GM12878 (cell line): Measurements from ENCODE around the gene ABI1. TPM values are rescaled to one million over a fixed set of nuclear protein-coding genes. Genes with fewer than 3 reads are reported as not detected.

ENCODE experiments used
- ATAC-seq: fragments of 200-7000 bp; cut with Tn5 transposase; 3 replicates; pipeline ENCODE4 v1.9.1; 2020; ENCODE audit warnings: mild to moderate bottlenecking, moderate library complexity
- BruUV-seq: library from RNA; stranded (reverse); fragments of 400-500 nt; replicated peaks from 2 replicates; lab custom pipeline; 2021; lab: Mats Ljungman, UMichigan
- CTCF ChIA-PET: fragments of 300-600 bp; sonication (Branson Sonifier 250); formaldehyde crosslinking; extraction: SDS; loops from one replicate; lab custom pipeline; 2021; ENCODE audit warnings: inconsistent platforms; lab: Yijun Ruan, JAX
- POLR2A ChIA-PET: fragments of 350-600 bp; formaldehyde crosslinking; extraction: SDS; loops from one replicate; lab custom pipeline; 2021; ENCODE audit warnings: inconsistent platforms; lab: Charles Lee
- RAD21 ChIA-PET: fragments of 300-600 bp; sonication (Branson Sonifier 250); formaldehyde crosslinking; loops from one replicate; lab custom pipeline; 2023; ENCODE audit warnings: antibody characterized with exemption; ENCODE audit not compliant: unreplicated experiment; lab: Charles Lee
- SMC1A ChIA-PET: fragments of 300-600 bp; sonication (Branson Sonifier 250); formaldehyde crosslinking; loops from one replicate; lab custom pipeline; 2023; ENCODE audit not compliant: unreplicated experiment, uncharacterized antibody; lab: Charles Lee
- DNase-seq: peaks from one replicate; pipeline ENCODE4 v3.0.0-alpha.2; 2011; ENCODE audit warnings: low read depth, low spot score
- FAIRE-seq: peaks from 3 replicates; lab custom pipeline; 2011; peaks lifted over from hg19 to GRCh38; lab: Jason Lieb, UNC
- H2AFZ ChIP-seq: 2 replicates; pipeline ENCODE4 v1.6.0; 2011; ENCODE audit warnings: low read depth, low read length, control low read depth; ENCODE audit not compliant: control insufficient read depth
- H3K27ac ChIP-seq: 2 replicates; pipeline ENCODE4 v1.5.1; 2011; ENCODE audit warnings: control low read depth; ENCODE audit not compliant: control insufficient read depth, insufficient read depth
- H3K27me3 ChIP-seq, 2 experiments: replicated peaks in 1 of 2; 2 replicates each; pipeline versions ENCODE4 v1.6.0 to v1.6.1; 2011; ENCODE audit warnings: low read length in 1 of 2; ENCODE audit not compliant: control insufficient read depth in 2 of 2, insufficient read depth in 2 of 2
- H3K36me3 ChIP-seq, 2 experiments: 2 replicates each; pipeline ENCODE4 v1.5.1; 2011; ENCODE audit warnings: low read length in 1 of 2; ENCODE audit not compliant: control insufficient read depth in 2 of 2, insufficient read depth in 2 of 2
- H3K4me1 ChIP-seq: 2 replicates; pipeline ENCODE4 v1.6.1; 2011; ENCODE audit warnings: mild to moderate bottlenecking, low read length, moderate library complexity, mixed read lengths; ENCODE audit not compliant: control insufficient read depth, insufficient read depth
- H3K4me2 ChIP-seq: 2 replicates; pipeline ENCODE4 v1.6.0; 2011; ENCODE audit warnings: control low read depth; ENCODE audit not compliant: control insufficient read depth, insufficient read depth
- H3K4me3 ChIP-seq: fragments of 200-600 bp; sonication (generic); 2 replicates; pipeline ENCODE4 v1.5.1; 2016
- H3K79me2 ChIP-seq: 2 replicates; pipeline ENCODE4 v1.6.0; 2011; ENCODE audit warnings: low read length; ENCODE audit not compliant: control insufficient read depth, insufficient read depth
- H3K9ac ChIP-seq: 2 replicates; pipeline ENCODE4 v1.8.0; 2011; ENCODE audit warnings: low read length, control low read depth, mixed read lengths; ENCODE audit not compliant: control insufficient read depth, insufficient read depth
- H3K9me3 ChIP-seq: replicated peaks from 3 replicates; pipeline ENCODE4 v1.5.1; 2011; ENCODE audit warnings: mild to moderate bottlenecking, low read length; ENCODE audit not compliant: control insufficient read depth, insufficient read depth
- H4K20me1 ChIP-seq: 2 replicates; pipeline ENCODE4 v1.6.0; 2011; ENCODE audit not compliant: control insufficient read depth, insufficient read depth
- CEBPZ ChIP-seq: fragments of 150-350 bp; IDR thresholded peaks from 2 replicates; pipeline ENCODE4 v1.6.1; 2016; ENCODE audit warnings: low read depth, low read length
- DPF2 ChIP-seq: fragments of 450-650 bp; IDR thresholded peaks from 2 replicates; pipeline ENCODE4 v1.6.1; 2017; ENCODE audit warnings: mild to moderate bottlenecking
- EED ChIP-seq: sonication (generic); IDR thresholded peaks from 2 replicates; pipeline ENCODE4 v1.6.1; 2016; ENCODE audit warnings: antibody characterized with exemption, low read depth
- ETV6 ChIP-seq, 2 experiments: fragments of 450-650 bp in 1 of 2; IDR thresholded peaks in 1 of 2; conservative IDR thresholded peaks in 1 of 2; 2 replicates each; pipeline ENCODE4 v1.6.1; 2014; ENCODE audit warnings: antibody characterized with exemption in 1 of 2, borderline replicate concordance in 1 of 2, low read depth in 1 of 2, mild to moderate bottlenecking in 1 of 2, moderate library complexity in 1 of 2
- GATAD2B ChIP-seq: fragments of 450-650 bp; conservative IDR thresholded peaks from 2 replicates; pipeline ENCODE4 v1.6.1; 2017; ENCODE audit warnings: low read depth, mild to moderate bottlenecking, moderate library complexity
- KDM1A ChIP-seq: fragments of 200-600 bp; sonication (generic); IDR thresholded peaks from 2 replicates; pipeline ENCODE4 v1.6.1; 2016; ENCODE audit warnings: borderline replicate concordance
- POLR2A ChIP-seq: IDR thresholded peaks from 2 replicates; pipeline ENCODE4 v1.6.1; 2011; ENCODE audit warnings: low read depth, mild to moderate bottlenecking, low read length
- RB1 ChIP-seq: fragments of 450-650 bp; formaldehyde crosslinking; IDR thresholded peaks from 2 replicates; pipeline ENCODE4 v1.6.1; 2017; ENCODE audit warnings: mild to moderate bottlenecking, borderline replicate concordance
- SIX5 ChIP-seq: IDR thresholded peaks from 2 replicates; pipeline ENCODE4 v1.6.1; 2011; ENCODE audit warnings: mild to moderate bottlenecking, low read depth, low read length, moderate library complexity; ENCODE audit not compliant: severe bottlenecking
- SMAD1 ChIP-seq: fragments of 450-650 bp; IDR thresholded peaks from 2 replicates; pipeline ENCODE4 v1.6.1; 2018; ENCODE audit warnings: mild to moderate bottlenecking, low read depth; ENCODE audit not compliant: partially characterized antibody
- WGBS: methylation state at CpG from one replicate; pipeline ENCODE4 v1.1.6; 2016; ENCODE audit warnings: low lambda C conversion rate; ENCODE audit not compliant: insufficient replicate concordance, insufficient coverage; ENCODE audit errors: missing lambda C conversion rate; 5-methylcytosine and 5-hydroxymethylcytosine counted together
- in situ Hi-C: fragments of 300-500 bp; cut with MboI; formaldehyde crosslinking; loops from 9 replicates; pipeline ENCODE4 v1.14.3; 2018; ENCODE audit warnings: mixed read lengths
- intact Hi-C: fragments of 100-400 bp; cut with micrococcal nuclease; formaldehyde crosslinking; loops from one replicate; pipeline ENCODE4 v1.14.2; 2022; ENCODE audit not compliant: unreplicated experiment
- polyA plus RNA-seq, 11 experiments: library from polyadenylated mRNA; depleted of rRNA in 4 of 11; unstranded in 6 of 11; stranded (reverse) in 5 of 11; fragments of >200 nt; fragmentation: Nextera tagmentation in 4 of 11; fragmentation: Illumina TruSeq in 1 of 11; extraction: Ambion mirVana in 4 of 11; extraction: Trizol in 1 of 11; gene quantifications; 1 replicate in 1 of 11; 2 replicates in 10 of 11; pipeline versions ENCODE4 v1.2.1 to v1.2.3, GENCODE V29; 2011 to 2016; ENCODE audit warnings: inconsistent platforms in 2 of 11, missing spikeins in 2 of 11, low read depth in 1 of 11
- total RNA-seq, 4 experiments: library from RNA; depleted of rRNA in 3 of 4; stranded (reverse); fragments of >200 nt in 3 of 4; fragmentation: Illumina TruSeq in 1 of 4; extraction: Trizol in 1 of 4; gene quantifications; 2 replicates each; pipeline versions ENCODE4 v1.2.1 to v1.2.3, GENCODE V29; 2013 to 2021
- TF ChIP-seq, protein P1 (sequence below): IDR thresholded peaks from 2 replicates; pipeline ENCODE4 v1.6.1; 2011; ENCODE audit warnings: borderline replicate concordance, low read depth, mild to moderate bottlenecking, moderate library complexity, mixed read lengths, low read length; ENCODE audit not compliant: insufficient read depth; ENCODE audit errors: extremely low read length
- TF ChIP-seq, protein P2 (sequence below), 3 experiments: IDR thresholded peaks in 2 of 3; conservative IDR thresholded peaks in 1 of 3; 2 replicates each; pipeline ENCODE4 v1.5.1; 2011; ENCODE audit warnings: low read depth in 3 of 3, low read length in 3 of 3, mild to moderate bottlenecking in 3 of 3, control low read depth in 2 of 3, moderate library complexity in 2 of 3, inconsistent platforms in 1 of 3, mixed read lengths in 1 of 3; ENCODE audit not compliant: control insufficient read depth in 2 of 3, insufficient read depth in 1 of 3; ENCODE audit errors: extremely low read depth in 1 of 3
- TF ChIP-seq, protein P3 (sequence below): fragments of 450-650 bp; formaldehyde crosslinking; IDR thresholded peaks from 2 replicates; pipeline ENCODE4 v1.4.0; 2020; ENCODE audit warnings: mild to moderate bottlenecking, moderate library complexity

ABI1 gene
- total and polyA plus RNA-seq, 10 of the 15 experiments (the other 5 are each of a cell fraction or from before 2014, with no cell fraction given): 31.2 to 73.2 (median 50.7) TPM

GRCh38 chr10:26797340-26797739, 63.4 kb downstream of the ABI1 start:
- 97% methylated on average over 2 of the region's 2 CpGs for WGBS
- H2AFZ ChIP-seq: no peak overlapping the region
- no peak overlapping the region for H3K4me2 ChIP-seq
- peaks cover 30% of the 10 kb centered on the region for H3K9me3 ChIP-seq
- H3K4me1 ChIP-seq: peaks cover 26% of the 10 kb centered on the region
- H3K79me2 ChIP-seq: peaks cover 97% of the 10 kb centered on the region
- intact Hi-C loops (no loop called here), in situ Hi-C loops (no loop called here)
- H3K9ac ChIP-seq: no peak overlapping the region
- DNase-seq: no peak
- ChIA-PET SMC1A (interaction anchor here (1.1 to 2.8 kb wide), 8 partner anchors 9 to 60 kb away, joined by 3 to 28 read pairs (median 4); no protein-coding TSS in a partner anchor), CTCF (interaction anchor here (1.7 to 2.3 kb wide), 3 partner anchors 9 to 60 kb away, joined by 3 to 8 read pairs (median 4); no protein-coding TSS in a partner anchor), POLR2A (interaction anchor here (1.0 kb wide), 1 partner anchor 59 kb away, joined by 4 read pairs; no protein-coding TSS in a partner anchor), RAD21 (no interaction called here)
- no peaks in the 10 kb centered on the region for H4K20me1 ChIP-seq
- H3K36me3 ChIP-seq: peaks cover 2 to 6% of the 10 kb centered on the region in 2 experiments; a peak in 3 of 4 replicates
- H3K27me3 ChIP-seq: no peaks in the 10 kb centered on the region
- H3K27ac ChIP-seq: no peak overlapping the region
- no TSS peak for BruUV-seq
- no peak overlapping the region for H3K4me3 ChIP-seq
- no peak for FAIRE-seq
- no peak for ATAC-seq
- TF ChIP-seq RB1 (no peak), POLR2A (no peak), DPF2 (no peak), SIX5 (no peak), KDM1A (no peak), GATAD2B (no peak), ETV6 (conservative IDR thresholded peaks at IDR 0.05 in 1 of 2, IDR thresholded peaks at IDR 0.05 in 1 of 2; ENCODE audit: borderline replicate concordance in 1 of 2, low read depth in 1 of 2) (no peak), EED (no peak), SMAD1 (no peak), CEBPZ (no peak)
- TF ChIP-seq, protein P1, sequence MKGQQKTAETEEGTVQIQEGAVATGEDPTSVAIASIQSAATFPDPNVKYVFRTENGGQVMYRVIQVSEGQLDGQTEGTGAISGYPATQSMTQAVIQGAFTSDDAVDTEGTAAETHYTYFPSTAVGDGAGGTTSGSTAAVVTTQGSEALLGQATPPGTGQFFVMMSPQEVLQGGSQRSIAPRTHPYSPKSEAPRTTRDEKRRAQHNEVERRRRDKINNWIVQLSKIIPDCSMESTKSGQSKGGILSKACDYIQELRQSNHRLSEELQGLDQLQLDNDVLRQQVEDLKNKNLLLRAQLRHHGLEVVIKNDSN: no peak
- TF ChIP-seq, protein P2, sequence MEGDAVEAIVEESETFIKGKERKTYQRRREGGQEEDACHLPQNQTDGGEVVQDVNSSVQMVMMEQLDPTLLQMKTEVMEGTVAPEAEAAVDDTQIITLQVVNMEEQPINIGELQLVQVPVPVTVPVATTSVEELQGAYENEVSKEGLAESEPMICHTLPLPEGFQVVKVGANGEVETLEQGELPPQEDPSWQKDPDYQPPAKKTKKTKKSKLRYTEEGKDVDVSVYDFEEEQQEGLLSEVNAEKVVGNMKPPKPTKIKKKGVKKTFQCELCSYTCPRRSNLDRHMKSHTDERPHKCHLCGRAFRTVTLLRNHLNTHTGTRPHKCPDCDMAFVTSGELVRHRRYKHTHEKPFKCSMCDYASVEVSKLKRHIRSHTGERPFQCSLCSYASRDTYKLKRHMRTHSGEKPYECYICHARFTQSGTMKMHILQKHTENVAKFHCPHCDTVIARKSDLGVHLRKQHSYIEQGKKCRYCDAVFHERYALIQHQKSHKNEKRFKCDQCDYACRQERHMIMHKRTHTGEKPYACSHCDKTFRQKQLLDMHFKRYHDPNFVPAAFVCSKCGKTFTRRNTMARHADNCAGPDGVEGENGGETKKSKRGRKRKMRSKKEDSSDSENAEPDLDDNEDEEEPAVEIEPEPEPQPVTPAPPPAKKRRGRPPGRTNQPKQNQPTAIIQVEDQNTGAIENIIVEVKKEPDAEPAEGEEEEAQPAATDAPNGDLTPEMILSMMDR (IDR thresholded peaks at IDR 0.05 in 2 of 3, conservative IDR thresholded peaks at IDR 0.05 in 1 of 3; ENCODE audit: control insufficient read depth in 2 of 3, extremely low read depth in 1 of 3, insufficient read depth in 1 of 3, low read depth in 3 of 3, low read length in 3 of 3): no peak
- TF ChIP-seq, protein P3, sequence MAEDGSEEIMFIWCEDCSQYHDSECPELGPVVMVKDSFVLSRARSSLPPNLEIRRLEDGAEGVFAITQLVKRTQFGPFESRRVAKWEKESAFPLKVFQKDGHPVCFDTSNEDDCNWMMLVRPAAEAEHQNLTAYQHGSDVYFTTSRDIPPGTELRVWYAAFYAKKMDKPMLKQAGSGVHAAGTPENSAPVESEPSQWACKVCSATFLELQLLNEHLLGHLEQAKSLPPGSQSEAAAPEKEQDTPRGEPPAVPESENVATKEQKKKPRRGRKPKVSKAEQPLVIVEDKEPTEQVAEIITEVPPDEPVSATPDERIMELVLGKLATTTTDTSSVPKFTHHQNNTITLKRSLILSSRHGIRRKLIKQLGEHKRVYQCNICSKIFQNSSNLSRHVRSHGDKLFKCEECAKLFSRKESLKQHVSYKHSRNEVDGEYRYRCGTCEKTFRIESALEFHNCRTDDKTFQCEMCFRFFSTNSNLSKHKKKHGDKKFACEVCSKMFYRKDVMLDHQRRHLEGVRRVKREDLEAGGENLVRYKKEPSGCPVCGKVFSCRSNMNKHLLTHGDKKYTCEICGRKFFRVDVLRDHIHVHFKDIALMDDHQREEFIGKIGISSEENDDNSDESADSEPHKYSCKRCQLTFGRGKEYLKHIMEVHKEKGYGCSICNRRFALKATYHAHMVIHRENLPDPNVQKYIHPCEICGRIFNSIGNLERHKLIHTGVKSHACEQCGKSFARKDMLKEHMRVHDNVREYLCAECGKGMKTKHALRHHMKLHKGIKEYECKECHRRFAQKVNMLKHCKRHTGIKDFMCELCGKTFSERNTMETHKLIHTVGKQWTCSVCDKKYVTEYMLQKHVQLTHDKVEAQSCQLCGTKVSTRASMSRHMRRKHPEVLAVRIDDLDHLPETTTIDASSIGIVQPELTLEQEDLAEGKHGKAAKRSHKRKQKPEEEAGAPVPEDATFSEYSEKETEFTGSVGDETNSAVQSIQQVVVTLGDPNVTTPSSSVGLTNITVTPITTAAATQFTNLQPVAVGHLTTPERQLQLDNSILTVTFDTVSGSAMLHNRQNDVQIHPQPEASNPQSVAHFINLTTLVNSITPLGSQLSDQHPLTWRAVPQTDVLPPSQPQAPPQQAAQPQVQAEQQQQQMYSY (CRISPR knock-in tag): no peak
